D721Med (cell line): ENCODE data around the gene DYNLT1.

Experiments used
- DNase-seq: peaks from one replicate; pipeline ENCODE4 v3.0.0; 2011; ENCODE audit warnings: low spot score; ENCODE audit not compliant: insufficient read length
- FAIRE-seq: peaks from 2 replicates; lab custom pipeline; 2011; peaks lifted over from hg19 to GRCh38; lab: Jason Lieb, UNC
- TF ChIP-seq, protein P1 (sequence below): IDR thresholded peaks from 2 replicates; pipeline ENCODE4 v1.5.1; 2012; ENCODE audit warnings: mild to moderate bottlenecking, control low read depth; ENCODE audit not compliant: insufficient read depth; ENCODE audit errors: missing control alignments

Gene DYNLT1

DNA sequence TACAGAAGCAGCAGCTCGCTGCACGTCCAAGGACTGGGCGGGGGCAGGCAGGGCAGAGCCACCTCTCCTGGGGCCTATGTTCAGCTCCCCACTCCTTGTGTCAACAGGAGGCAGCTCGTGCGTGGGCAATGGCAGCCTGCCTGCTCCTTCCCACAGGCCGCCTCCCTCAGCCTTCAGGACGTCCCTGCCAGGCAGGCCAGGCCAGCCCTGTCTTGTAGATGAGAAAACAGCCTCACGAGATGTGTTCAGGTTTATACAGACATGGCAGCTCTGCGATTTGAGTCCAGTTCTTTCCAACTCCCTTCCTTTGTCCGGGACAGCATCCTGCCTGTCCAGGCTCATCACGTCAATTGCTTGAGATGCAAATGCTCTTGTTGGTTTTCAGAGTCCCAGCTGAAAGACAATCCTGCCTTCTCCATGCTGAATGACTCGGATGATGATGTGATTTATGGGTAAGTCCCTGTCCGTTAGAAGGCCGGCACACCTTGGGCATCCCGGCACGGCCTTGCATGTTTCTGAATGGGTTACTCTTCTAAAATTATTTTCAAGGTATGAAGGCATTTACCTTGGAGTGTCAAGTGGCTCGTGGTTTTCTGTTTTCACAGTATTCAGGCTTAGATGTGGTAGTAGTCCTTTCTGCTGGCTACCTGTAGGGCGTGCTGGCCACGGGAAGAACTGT lies 13.5 kb downstream of the DYNLT1 start:
- TF ChIP-seq, protein P1, sequence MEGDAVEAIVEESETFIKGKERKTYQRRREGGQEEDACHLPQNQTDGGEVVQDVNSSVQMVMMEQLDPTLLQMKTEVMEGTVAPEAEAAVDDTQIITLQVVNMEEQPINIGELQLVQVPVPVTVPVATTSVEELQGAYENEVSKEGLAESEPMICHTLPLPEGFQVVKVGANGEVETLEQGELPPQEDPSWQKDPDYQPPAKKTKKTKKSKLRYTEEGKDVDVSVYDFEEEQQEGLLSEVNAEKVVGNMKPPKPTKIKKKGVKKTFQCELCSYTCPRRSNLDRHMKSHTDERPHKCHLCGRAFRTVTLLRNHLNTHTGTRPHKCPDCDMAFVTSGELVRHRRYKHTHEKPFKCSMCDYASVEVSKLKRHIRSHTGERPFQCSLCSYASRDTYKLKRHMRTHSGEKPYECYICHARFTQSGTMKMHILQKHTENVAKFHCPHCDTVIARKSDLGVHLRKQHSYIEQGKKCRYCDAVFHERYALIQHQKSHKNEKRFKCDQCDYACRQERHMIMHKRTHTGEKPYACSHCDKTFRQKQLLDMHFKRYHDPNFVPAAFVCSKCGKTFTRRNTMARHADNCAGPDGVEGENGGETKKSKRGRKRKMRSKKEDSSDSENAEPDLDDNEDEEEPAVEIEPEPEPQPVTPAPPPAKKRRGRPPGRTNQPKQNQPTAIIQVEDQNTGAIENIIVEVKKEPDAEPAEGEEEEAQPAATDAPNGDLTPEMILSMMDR, result no peak
- FAIRE-seq (no peak), DNase-seq (no peak)

DNA sequence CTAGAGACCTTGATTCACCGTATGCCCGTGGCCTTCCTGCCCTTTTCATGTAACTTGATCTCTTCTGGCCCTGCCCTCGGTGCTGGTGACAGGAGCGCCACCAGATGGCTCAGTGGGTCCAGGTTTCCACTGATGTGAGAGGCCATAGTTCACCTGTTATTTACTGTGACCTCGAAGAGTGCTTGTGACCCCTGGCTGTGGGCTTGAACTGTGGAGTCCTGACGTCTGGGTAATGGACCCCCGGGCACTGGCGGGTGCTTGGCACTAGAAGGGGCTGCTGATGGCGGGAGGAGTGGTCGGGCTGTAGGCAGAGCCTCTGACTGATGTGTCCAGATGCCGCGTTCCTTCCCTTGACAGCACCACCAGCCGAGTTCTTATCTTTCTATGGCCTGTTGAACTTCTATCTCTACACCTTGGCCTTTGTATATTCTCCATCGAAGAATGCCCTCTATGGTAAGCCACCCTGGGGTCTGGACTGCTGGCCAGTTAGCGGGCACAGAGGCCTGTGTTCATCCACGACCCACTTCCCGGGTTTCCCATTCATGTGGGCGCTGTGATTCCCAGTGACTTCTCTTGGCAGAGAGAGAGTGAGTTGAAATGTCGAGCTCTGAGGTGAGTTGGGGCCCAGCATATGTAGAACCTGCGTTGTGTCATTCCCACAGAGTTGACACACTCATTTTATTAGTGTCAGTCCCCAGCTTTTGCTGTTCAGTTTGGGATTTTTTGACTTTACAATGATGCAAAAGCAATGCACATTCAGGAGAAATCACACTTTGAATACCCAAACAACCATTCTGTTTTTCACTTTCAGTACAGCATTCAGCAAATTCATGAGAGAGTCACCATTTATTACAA lies 14.9 kb downstream of the DYNLT1 start:
- DNase-seq, result no peak
- FAIRE-seq, result no peak

DNA sequence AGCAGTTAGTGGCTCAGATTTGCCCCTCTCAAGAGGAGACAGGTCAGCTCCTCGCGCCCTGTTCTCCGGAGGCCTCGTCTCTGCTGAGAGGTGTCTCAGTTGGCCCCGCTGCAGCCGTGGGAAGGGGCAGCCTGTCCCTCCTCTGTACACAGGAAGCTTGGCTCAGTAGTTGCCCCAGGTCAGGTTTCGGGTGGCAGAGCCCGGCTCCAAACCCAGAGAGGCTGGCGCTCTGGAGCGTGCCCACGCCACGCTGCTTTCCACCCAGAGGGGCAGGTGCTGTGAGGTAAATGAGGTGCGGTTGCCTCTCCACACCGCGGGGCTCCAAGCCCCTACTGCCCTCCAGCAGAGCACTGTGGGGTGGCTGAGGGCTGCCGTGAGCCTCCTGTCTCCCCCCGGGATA lies 16.0 kb downstream of the DYNLT1 start:
- FAIRE-seq (no peak), DNase-seq (no peak)
- TF ChIP-seq, protein P1, result no peak

More for the DNA sequence above, 14.9 kb downstream of the DYNLT1 start:
- TF ChIP-seq, protein P1, result no peak

DNA sequence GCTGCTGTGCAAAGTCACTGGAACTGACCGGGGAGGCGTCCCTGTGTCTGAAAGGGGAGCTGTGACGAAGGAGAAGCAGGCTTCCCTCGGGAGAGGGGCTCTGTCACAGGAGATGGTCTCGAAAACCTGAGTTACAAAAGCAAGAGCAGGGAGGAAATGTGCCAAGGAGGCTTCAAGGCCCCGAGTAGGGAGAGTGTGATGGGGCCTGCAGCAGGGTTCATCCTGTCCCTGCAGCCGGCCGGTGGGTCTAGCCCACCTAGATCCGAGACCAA lies 16.7 kb downstream of the DYNLT1 start:
- TF ChIP-seq, protein P1, result no peak
- FAIRE-seq (no peak), DNase-seq (no peak)

DNA sequence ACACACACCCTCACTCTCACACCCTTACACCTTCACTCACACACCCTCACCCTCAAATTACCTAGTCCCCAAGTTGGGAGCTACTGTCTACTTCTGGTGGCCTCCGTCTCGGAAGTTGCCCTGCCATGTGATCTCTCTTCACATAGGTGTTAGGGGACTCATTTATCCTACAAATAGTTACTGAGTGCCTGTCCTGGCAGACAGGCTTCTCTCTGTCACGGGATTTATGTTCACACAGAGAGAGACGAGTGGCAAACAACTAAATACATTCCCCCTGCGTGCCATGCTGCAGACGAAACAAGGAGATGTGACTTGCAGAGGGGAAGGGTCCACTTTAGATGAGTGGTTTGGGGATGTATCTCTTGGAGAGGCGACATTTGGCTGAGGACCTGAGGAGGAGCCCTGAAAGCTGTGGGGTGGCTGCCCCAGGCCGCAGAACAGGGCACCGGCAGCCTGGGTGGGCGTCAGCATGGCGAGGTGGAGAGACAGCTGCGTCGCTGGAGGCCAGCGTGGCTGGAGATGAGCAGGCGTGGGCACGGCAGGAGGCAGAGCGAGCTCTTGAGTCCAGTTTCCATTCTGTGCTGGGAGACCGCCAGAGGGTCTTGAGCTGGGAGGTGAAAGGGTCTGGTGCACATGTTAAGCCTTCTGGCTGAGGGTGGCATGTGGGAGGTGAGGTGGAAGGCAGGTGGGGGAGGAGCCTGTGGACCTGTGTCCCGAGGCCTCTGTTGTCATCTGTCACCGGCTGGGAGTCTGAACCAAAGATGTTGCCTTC lies 17.2 kb downstream of the DYNLT1 start:
- TF ChIP-seq, protein P1, result no peak
- FAIRE-seq (no peak), DNase-seq (no peak)

DNA sequence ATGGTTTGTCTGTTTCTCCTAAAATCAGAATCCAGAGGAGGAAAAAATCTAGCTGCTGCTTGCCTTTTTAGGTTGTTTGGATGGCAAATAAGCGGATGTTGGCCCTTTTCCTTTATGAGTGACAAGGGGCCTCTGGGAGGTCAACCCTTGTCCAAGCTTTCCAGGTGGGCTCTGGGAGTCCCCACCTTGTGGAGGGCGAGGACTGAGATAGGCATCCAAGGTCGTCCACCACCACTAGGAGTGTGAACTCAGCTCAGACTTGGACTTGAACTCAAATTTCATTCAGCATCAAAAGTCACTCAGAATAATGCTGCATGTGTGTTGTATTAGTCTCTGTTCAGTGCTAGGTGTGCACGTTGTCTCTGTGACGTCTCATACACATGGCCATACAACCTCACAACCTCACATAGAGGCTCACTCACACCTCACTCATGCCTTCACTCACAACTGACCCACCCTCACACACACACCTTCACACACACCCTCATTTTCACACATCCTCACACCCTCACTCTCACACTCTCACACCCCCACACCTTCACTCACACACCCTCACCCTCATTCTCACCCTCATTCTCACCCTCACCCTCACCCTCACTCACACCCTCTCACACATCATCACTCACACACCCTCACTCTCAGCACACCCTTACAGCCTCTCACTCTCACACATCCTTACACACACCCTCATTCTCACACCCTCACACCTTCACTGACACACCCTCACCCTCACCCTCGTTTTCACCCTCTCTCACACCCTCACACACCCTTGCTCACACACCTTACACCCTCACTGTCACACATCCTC lies 18.0 kb downstream of the DYNLT1 start:
- FAIRE-seq (no peak), DNase-seq (no peak)
- TF ChIP-seq, protein P1, result no peak
